HEK293T (cell line): ENCODE data around the gene CROCC.

Source experiments
- CTCF ChIA-PET: fragments of 350-600 bp; formaldehyde crosslinking; extraction: SDS; loops from one replicate; lab custom pipeline; 2021; ENCODE audit warnings: antibody characterized with exemption, inconsistent platforms; lab: Yijun Ruan, JAX
- POLR2A ChIA-PET: fragments of 350-600 bp; formaldehyde crosslinking; extraction: SDS; loops from one replicate; lab custom pipeline; 2020; ENCODE audit warnings: antibody characterized with exemption, inconsistent platforms; lab: Yijun Ruan, JAX
- DNase-seq: peaks from one replicate; pipeline ENCODE4 v3.0.0; 2012; ENCODE audit warnings: mixed read lengths; ENCODE audit errors: extremely low spot score
- ARNT ChIP-seq: fragments of 450-650 bp; IDR thresholded peaks from 2 replicates; pipeline ENCODE4 v1.6.1; 2017; ENCODE audit warnings: mild to moderate bottlenecking
- BHLHE40 ChIP-seq: fragments of 450-650 bp; IDR thresholded peaks from 2 replicates; pipeline ENCODE4 v1.6.1; 2016; ENCODE audit warnings: mild to moderate bottlenecking, moderate library complexity, borderline replicate concordance
- CTBP1 ChIP-seq: fragments of 450-650 bp; IDR thresholded peaks from 2 replicates; pipeline ENCODE4 v1.6.1; 2016; ENCODE audit warnings: borderline replicate concordance
- ELF4 ChIP-seq: fragments of 450-650 bp; IDR thresholded peaks from 2 replicates; pipeline ENCODE4 v1.6.1; 2017; ENCODE audit warnings: antibody characterized with exemption
- FOXA1 ChIP-seq: fragments of 450-650 bp; IDR thresholded peaks from 2 replicates; pipeline ENCODE4 v1.6.1; 2016; ENCODE audit warnings: mild to moderate bottlenecking
- FOXK2 ChIP-seq: fragments of 450-650 bp; IDR thresholded peaks from 2 replicates; pipeline ENCODE4 v1.6.1; 2016; ENCODE audit warnings: mild to moderate bottlenecking
- FOXM1 ChIP-seq: fragments of 450-650 bp; IDR thresholded peaks from 2 replicates; pipeline ENCODE4 v1.6.1; 2017; ENCODE audit warnings: mild to moderate bottlenecking, borderline replicate concordance
- HDGF ChIP-seq: fragments of 450-650 bp; IDR thresholded peaks from 2 replicates; pipeline ENCODE4 v1.6.1; 2017; ENCODE audit warnings: antibody characterized with exemption, borderline replicate concordance
- L3MBTL2 ChIP-seq: fragments of 450-650 bp; conservative IDR thresholded peaks from 2 replicates; pipeline ENCODE4 v1.6.1; 2016; ENCODE audit warnings: mild to moderate bottlenecking
- LEF1 ChIP-seq: fragments of 450-650 bp; IDR thresholded peaks from 2 replicates; pipeline ENCODE4 v1.6.1; 2017; ENCODE audit warnings: mild to moderate bottlenecking, borderline replicate concordance
- NFRKB ChIP-seq: fragments of 450-650 bp; IDR thresholded peaks from 2 replicates; pipeline ENCODE4 v1.6.1; 2016; ENCODE audit warnings: mild to moderate bottlenecking, moderate library complexity
- PKNOX1 ChIP-seq: fragments of 450-650 bp; IDR thresholded peaks from 2 replicates; pipeline ENCODE4 v1.6.1; 2016
- SP1 ChIP-seq: fragments of 450-650 bp; IDR thresholded peaks from 2 replicates; pipeline ENCODE4 v1.6.1; 2017
- SUZ12 ChIP-seq: fragments of 450-650 bp; IDR thresholded peaks from 2 replicates; pipeline ENCODE4 v1.6.1; 2016; ENCODE audit warnings: mild to moderate bottlenecking
- TARDBP ChIP-seq: fragments of 450-650 bp; IDR thresholded peaks from 2 replicates; pipeline ENCODE4 v1.6.1; 2016
- ZNF384 ChIP-seq: fragments of 450-650 bp; IDR thresholded peaks from 2 replicates; pipeline ENCODE4 v1.6.1; 2016

CROCC gene

GRCh38 chr1:16965486-16966067, 43.8 kb downstream of the CROCC start:
- CTCF ChIA-PET: no interaction called here
- POLR2A ChIA-PET: no interaction called here
- TF ChIP-seq HDGF (no peak), NFRKB (no peak), FOXM1 (no peak), FOXA1 (no peak), CTBP1 (no peak), SP1 (no peak)
- no peak for DNase-seq

DNA sequence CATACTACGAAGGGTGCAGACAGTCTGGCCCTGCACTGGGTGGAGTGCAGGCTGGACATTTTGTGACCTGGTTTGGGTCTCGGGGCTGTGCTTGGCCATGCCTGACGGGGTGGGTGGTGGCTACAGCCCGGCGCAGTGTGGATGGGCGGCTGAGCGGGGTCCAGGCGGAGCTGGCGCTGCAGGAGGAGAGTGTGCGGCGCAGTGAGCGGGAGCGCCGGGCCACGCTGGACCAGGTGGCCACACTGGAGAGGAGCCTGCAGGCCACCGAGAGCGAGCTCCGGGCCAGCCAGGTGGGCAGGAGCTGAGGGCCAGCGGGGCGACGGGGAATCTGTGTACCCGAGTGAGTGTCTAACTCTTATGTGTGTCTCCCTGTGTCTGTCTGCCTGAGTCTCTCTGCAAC, 44.6 kb downstream of the CROCC start:
- ChIA-PET CTCF (no interaction called here), POLR2A (no interaction called here)
- no peak for TF ChIP-seq ARNT
- TF ChIP-seq L3MBTL2: no peak
- no peak for TF ChIP-seq FOXK2
- no peak for TF ChIP-seq NFRKB
- no peak for TF ChIP-seq BHLHE40
- TF ChIP-seq SP1: no peak
- TF ChIP-seq FOXM1: no peak
- TF ChIP-seq LEF1: no peak
- TF ChIP-seq ELF4: no peak
- no peak for TF ChIP-seq FOXA1
- TF ChIP-seq HDGF: no peak
- TF ChIP-seq CTBP1: no peak
- TF ChIP-seq ZNF384: no peak
- no peak for DNase-seq

- POLR2A ChIA-PET: no interaction called here
- DNase-seq: no peak
- TF ChIP-seq HDGF (no peak), LEF1 (no peak)
- CTCF ChIA-PET: interaction anchor here (1.1 kb wide), 1 partner anchor 21 kb away, joined by 3 read pairs; no protein-coding TSS in a partner anchor
Observed at GRCh38 chr1:16967095-16967575, 45.4 kb downstream of the CROCC start.

DNA sequence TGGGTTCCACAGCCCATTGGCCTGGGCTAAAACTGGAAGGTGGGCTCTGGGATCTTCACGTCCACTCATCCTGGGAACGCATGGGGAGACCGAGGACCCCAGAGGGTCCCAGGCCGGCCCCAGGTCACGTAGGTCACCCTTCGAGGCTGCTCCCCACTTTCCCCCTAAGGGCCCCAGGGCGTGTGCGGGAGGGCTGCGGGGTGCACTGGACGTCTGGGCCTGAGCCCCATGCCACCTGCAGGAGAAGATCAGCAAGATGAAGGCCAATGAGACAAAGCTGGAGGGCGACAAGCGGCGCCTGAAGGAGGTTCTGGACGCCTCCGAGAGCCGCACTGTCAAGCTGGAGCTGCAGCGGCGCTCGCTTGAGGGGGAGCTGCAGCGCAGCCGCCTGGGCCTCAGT, 46.2 kb downstream of the CROCC start:
- TF ChIP-seq TARDBP (no peak), SUZ12 (no peak), NFRKB (no peak), BHLHE40 (no peak), L3MBTL2 (no peak), ELF4 (no peak), FOXK2 (no peak), CTBP1 (no peak), FOXM1 (no peak), SP1 (no peak), ARNT (no peak), FOXA1 (no peak), PKNOX1 (no peak), LEF1 (no peak), HDGF (no peak), ZNF384 (no peak)
- POLR2A ChIA-PET: no interaction called here
- no peak for DNase-seq
- CTCF ChIA-PET: no interaction called here

DNA sequence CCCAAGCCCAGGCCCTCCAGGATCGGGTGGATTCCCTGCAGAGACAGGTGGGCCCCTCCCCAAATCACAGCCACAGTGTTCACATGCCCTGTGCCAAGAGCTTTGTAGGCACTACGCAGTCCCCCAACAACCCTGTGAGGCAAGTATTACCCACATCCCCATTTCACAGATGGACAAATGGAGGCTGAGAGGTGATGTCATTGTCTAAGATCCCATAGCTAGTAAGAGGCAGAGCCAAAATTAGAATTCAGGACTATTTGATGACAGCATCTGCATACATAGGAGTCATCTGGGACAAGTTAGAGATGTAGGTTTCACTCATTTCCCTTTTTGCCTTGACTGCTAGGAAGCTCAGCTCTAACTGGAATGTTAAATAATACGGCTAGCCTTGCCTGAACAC, 46.6 kb downstream of the CROCC start:
- POLR2A ChIA-PET: no interaction called here
- no peak for DNase-seq
- TF ChIP-seq FOXM1: no peak
- TF ChIP-seq L3MBTL2: no peak
- no peak for TF ChIP-seq SP1
- TF ChIP-seq PKNOX1: no peak
- no peak for TF ChIP-seq ZNF384
- no peak for TF ChIP-seq BHLHE40
- no peak for TF ChIP-seq TARDBP
- no peak for TF ChIP-seq ARNT
- no peak for TF ChIP-seq ELF4
- no peak for TF ChIP-seq SUZ12
- TF ChIP-seq HDGF: no peak
- CTCF ChIA-PET: no interaction called here

DNA sequence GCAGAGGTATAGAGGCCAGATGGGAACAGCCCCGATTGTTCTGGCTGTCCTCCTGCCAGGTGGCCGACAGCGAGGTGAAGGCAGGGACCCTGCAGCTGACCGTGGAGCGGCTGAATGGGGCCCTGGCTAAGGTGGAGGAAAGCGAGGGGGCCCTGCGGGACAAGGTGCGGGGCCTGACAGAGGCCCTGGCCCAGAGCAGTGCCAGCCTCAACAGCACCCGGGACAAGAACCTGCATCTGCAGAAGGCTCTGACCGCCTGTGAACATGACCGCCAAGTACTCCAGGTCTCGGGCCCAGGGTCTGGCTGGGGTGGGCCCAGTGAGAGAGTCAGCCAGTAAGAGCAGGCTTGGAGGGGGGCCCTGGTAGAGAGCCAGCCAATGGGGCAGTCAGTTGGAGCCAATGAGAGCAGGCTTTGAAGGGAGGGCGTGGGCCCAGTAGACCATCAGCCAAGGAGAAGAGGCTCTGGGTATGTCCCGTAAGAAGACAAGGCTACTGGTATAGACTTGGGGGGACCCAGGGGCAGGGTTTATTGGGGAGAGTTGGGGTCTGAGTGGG, 47.4 kb downstream of the CROCC start:
- ChIA-PET CTCF (no interaction called here), POLR2A (no interaction called here)
- DNase-seq: no peak
- TF ChIP-seq ELF4 (no peak), BHLHE40 (no peak), PKNOX1 (no peak), NFRKB (no peak), FOXA1 (no peak), SP1 (no peak), ARNT (no peak), FOXK2 (no peak), LEF1 (no peak), FOXM1 (no peak), ZNF384 (no peak), L3MBTL2 (no peak), SUZ12 (no peak)
